Smooth muscle cell (in vitro differentiated cells): Measurements from ENCODE around the gene IKBKE. TPM values are rescaled to one million over a fixed set of nuclear protein-coding genes. Genes with fewer than 3 reads are reported as not detected.

Source experiments
- DNase-seq: peaks from one replicate; lab custom pipeline; 2025; ENCODE audit not compliant: unreplicated experiment; lab: John Stamatoyannopoulos, UW
- H2AFZ ChIP-seq: fragments of 200-600 bp; sonication (generic); 2 replicates; pipeline ENCODE4 v1.6.0; 2016; ENCODE audit warnings: antibody characterized with exemption, low read depth, mild to moderate bottlenecking
- H3F3A ChIP-seq: fragments of 200-600 bp; sonication (generic); 2 replicates; pipeline ENCODE4 v1.6.0; 2017; ENCODE audit warnings: antibody characterized with exemption, low read depth
- H3K27ac ChIP-seq: fragments of 200-600 bp; sonication (generic); 2 replicates; pipeline ENCODE4 v1.5.1; 2016; ENCODE audit warnings: low read depth, mild to moderate bottlenecking
- H3K27me3 ChIP-seq: fragments of 200-600 bp; sonication (generic); 2 replicates; pipeline ENCODE4 v1.6.1; 2016; ENCODE audit warnings: low read depth, mild to moderate bottlenecking
- H3K36me3 ChIP-seq: fragments of 200-600 bp; sonication (generic); 2 replicates; pipeline ENCODE4 v1.5.1; 2016; ENCODE audit warnings: low read depth
- H3K4me1 ChIP-seq: fragments of 200-600 bp; sonication (generic); 2 replicates; pipeline ENCODE4 v1.5.1; 2016; ENCODE audit warnings: low read depth
- H3K4me2 ChIP-seq: fragments of 200-600 bp; sonication (generic); 2 replicates; pipeline ENCODE4 v1.6.0; 2016; ENCODE audit warnings: mild to moderate bottlenecking
- H3K4me3 ChIP-seq: fragments of 200-600 bp; sonication (generic); 2 replicates; pipeline ENCODE4 v1.5.1; 2016; ENCODE audit warnings: mild to moderate bottlenecking
- H3K79me2 ChIP-seq: fragments of 200-600 bp; sonication (generic); 2 replicates; pipeline ENCODE4 v1.6.0; 2016; ENCODE audit warnings: low read depth, mild to moderate bottlenecking
- H3K9ac ChIP-seq: fragments of 200-600 bp; sonication (generic); 2 replicates; pipeline ENCODE4 v1.6.0; 2016; ENCODE audit warnings: low read depth
- H3K9me3 ChIP-seq: fragments of 200-600 bp; sonication (generic); replicated peaks from 2 replicates; pipeline ENCODE4 v1.5.1; 2016; ENCODE audit warnings: low read depth
- H4K20me1 ChIP-seq: fragments of 200-600 bp; sonication (generic); 2 replicates; pipeline ENCODE4 v1.6.0; 2016; ENCODE audit warnings: low read depth
- WGBS: methylation state at CpG from one replicate; pipeline ENCODE4 v1.1.7; 2016; ENCODE audit warnings: low lambda C conversion rate; 5-methylcytosine and 5-hydroxymethylcytosine counted together
- polyA plus RNA-seq: library from polyadenylated mRNA; unstranded; fragments of >200 nt; fragmentation: Nextera tagmentation; extraction: Ambion mirVana; gene quantifications from 2 replicates; pipeline ENCODE4 v1.2.1, GENCODE V29; 2016
- total RNA-seq: library from RNA; depleted of rRNA; stranded (reverse); fragments of >200 nt; gene quantifications from 2 replicates; pipeline ENCODE4 v1.2.3, GENCODE V29; 2014
- TF ChIP-seq, protein P1 (sequence below): fragments of 200-600 bp; sonication (generic); IDR thresholded peaks from 2 replicates; pipeline ENCODE4 v1.5.1; 2017; ENCODE audit warnings: borderline replicate concordance, mild to moderate bottlenecking, antibody characterized with exemption; ENCODE audit not compliant: insufficient read depth, poor library complexity, severe bottlenecking

Gene IKBKE
- total and polyA plus RNA-seq, 2 experiments from 2014 or later, result 4.0 to 9.7 TPM

GRCh38 chr1:206484901-206485300, 14.6 kb downstream of the IKBKE start:
- TF ChIP-seq, protein P1, sequence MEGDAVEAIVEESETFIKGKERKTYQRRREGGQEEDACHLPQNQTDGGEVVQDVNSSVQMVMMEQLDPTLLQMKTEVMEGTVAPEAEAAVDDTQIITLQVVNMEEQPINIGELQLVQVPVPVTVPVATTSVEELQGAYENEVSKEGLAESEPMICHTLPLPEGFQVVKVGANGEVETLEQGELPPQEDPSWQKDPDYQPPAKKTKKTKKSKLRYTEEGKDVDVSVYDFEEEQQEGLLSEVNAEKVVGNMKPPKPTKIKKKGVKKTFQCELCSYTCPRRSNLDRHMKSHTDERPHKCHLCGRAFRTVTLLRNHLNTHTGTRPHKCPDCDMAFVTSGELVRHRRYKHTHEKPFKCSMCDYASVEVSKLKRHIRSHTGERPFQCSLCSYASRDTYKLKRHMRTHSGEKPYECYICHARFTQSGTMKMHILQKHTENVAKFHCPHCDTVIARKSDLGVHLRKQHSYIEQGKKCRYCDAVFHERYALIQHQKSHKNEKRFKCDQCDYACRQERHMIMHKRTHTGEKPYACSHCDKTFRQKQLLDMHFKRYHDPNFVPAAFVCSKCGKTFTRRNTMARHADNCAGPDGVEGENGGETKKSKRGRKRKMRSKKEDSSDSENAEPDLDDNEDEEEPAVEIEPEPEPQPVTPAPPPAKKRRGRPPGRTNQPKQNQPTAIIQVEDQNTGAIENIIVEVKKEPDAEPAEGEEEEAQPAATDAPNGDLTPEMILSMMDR, result no peak
- no peaks in the 10 kb centered on the region for H3K79me2 ChIP-seq
- no peaks in the 10 kb centered on the region for H3F3A ChIP-seq
- H3K27me3 ChIP-seq, result no peaks in the 10 kb centered on the region
- H3K4me1 ChIP-seq, result no peaks in the 10 kb centered on the region
- 96% methylated on average over 10 of the region's 10 CpGs for WGBS
- DNase-seq, result no peak
- H3K36me3 ChIP-seq, result no peaks in the 10 kb centered on the region
- H3K27ac ChIP-seq, result no peak overlapping the region
- no peaks in the 10 kb centered on the region for H3K9me3 ChIP-seq
- H3K9ac ChIP-seq, result no peak overlapping the region
- no peak overlapping the region for H2AFZ ChIP-seq
- no peak overlapping the region for H3K4me3 ChIP-seq
- H3K4me2 ChIP-seq, result no peak overlapping the region
- no peaks in the 10 kb centered on the region for H4K20me1 ChIP-seq

DNA sequence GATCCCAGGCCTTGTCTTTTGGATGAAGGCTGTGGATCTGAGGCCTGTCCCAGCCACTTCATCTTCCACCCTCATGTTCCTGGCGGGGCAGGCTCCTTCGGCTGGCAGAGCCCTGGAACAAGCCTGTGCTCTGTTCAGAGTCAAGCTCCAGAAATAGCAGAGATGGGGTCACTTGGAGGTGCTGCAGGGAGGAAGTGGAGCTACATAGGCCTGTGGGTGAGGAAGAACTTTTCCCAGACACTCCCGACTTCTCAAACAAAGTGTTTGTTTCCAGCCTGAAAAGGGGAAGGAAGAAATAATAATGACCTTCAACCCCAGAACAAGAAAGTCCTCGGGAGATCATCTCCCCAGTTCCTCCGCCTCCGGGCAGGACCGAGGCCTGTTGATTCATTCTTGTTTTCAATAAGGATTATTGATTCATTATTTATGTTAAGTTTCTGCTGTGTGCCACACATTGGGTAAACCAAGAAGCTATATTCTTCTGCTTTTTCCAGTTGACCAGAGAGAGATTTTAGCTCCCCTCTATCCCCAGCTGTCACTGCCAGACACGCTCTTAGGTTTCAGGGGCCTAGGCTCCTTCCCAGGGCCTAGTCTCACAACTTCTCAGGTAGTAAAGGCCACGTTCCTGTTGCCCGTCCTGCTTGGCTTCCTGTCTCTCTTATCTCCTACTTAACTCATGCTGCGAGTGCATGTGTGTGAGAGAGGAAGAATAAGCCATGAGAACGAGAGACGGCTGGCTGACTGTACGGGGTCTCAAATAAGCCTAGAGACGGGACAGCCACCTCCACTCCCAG, 16.9 kb downstream of the IKBKE start:
- WGBS, result 88% methylated on average over 15 of the region's 15 CpGs
- Histone ChIP-seq H3K36me3 (no peaks in the 10 kb centered on the region), H3K27me3 (no peaks in the 10 kb centered on the region), H3K79me2 (no peaks in the 10 kb centered on the region), H3K4me3 (no peak overlapping the region), H3K27ac (no peak overlapping the region), H3F3A (no peaks in the 10 kb centered on the region), H3K4me2 (no peak overlapping the region), H3K4me1 (no peaks in the 10 kb centered on the region), H3K9me3 (no peaks in the 10 kb centered on the region), H2AFZ (no peak overlapping the region), H4K20me1 (no peaks in the 10 kb centered on the region), H3K9ac (no peak overlapping the region)
- DNase-seq, result no peak
- TF ChIP-seq, protein P1, result no peak

DNA sequence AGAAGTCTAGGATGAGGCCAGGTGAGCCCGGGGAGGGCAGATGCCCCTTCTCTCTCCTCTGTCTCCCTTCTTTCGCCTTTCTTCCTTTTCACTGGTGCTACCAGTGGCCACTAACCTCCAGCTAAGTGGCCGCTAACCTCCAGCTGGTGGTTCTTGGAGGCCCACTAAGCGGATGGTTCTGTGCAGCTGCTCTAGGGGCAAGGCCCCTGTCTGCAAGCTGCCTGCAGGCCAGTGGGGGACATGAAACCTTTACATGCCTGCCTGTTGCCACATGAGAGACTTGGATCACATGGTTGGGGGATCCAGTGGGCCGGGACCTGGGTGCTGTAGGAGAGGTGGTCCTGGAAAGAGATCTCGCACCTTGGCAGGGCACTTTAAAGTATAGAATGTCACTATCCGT, 17.7 kb downstream of the IKBKE start:
- no peak for DNase-seq
- Histone ChIP-seq H3K9me3 (no peaks in the 10 kb centered on the region), H3K36me3 (no peaks in the 10 kb centered on the region), H3K9ac (no peak overlapping the region), H3K4me2 (peak overlapping the region; percentile 22), H3K4me3 (no peak overlapping the region), H3K27ac (no peak overlapping the region), H3K79me2 (no peaks in the 10 kb centered on the region), H3F3A (no peaks in the 10 kb centered on the region), H3K4me1 (no peaks in the 10 kb centered on the region), H4K20me1 (no peaks in the 10 kb centered on the region), H2AFZ (no peak overlapping the region), H3K27me3 (no peaks in the 10 kb centered on the region)
- TF ChIP-seq, protein P1, result no peak
- 92% methylated on average over 7 of the region's 7 CpGs for WGBS

DNA sequence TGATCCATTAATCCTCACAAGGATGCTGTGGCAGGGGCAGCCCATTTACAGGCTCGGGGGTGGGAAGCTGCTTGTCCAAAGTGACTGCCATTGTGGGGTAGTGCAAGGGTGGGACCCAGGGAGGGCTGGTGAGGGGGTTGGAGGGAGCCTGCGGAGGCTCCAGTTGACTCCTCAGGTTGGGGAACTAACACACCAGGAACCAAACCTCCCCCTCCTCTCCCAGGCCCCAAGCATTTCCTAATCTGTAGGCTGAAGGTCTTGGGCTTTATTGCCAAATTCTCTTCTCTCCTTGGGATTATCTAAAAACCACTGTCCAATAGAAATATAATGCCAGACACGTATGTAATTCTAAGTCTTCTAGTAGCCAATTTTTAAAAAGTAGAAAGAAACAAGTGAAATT, 18.2 kb downstream of the IKBKE start:
- TF ChIP-seq, protein P1, result no peak
- no peak overlapping the region for H3K9ac ChIP-seq
- no peak for DNase-seq
- H3K27ac ChIP-seq, result no peak overlapping the region
- H3F3A ChIP-seq, result no peaks in the 10 kb centered on the region
- no peaks in the 10 kb centered on the region for H3K27me3 ChIP-seq
- H3K36me3 ChIP-seq, result no peaks in the 10 kb centered on the region
- no peak overlapping the region for H2AFZ ChIP-seq
- no peaks in the 10 kb centered on the region for H4K20me1 ChIP-seq
- no peaks in the 10 kb centered on the region for H3K4me1 ChIP-seq
- H3K4me3 ChIP-seq, result no peak overlapping the region
- H3K79me2 ChIP-seq, result no peaks in the 10 kb centered on the region
- WGBS, result 38% methylated on average over 3 of the region's 3 CpGs
- H3K9me3 ChIP-seq, result no peaks in the 10 kb centered on the region
- H3K4me2 ChIP-seq, result no peak overlapping the region
